ENCODE data around the gene C2CD5.

C2CD5 gene

DNA sequence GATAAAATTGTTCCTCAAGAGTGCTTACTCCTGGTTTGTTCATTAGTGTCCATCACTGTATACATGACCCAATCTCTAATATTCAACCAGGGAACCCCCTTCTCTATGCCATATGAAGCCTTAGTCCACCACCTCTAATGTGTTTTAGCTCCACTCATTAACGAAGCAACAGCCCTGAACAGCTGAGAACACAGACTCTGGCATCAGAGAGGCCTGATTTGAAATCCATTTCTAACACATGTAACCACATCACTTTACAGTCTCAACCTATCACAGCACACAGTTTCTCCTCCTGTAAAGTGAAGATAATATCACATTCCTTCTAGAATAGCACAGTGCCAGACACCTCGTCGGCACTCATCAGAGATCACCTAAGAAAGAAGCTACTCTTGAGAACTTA is 64.3 kb downstream of the C2CD5 start:
- TF ChIP-seq, protein P1, sequence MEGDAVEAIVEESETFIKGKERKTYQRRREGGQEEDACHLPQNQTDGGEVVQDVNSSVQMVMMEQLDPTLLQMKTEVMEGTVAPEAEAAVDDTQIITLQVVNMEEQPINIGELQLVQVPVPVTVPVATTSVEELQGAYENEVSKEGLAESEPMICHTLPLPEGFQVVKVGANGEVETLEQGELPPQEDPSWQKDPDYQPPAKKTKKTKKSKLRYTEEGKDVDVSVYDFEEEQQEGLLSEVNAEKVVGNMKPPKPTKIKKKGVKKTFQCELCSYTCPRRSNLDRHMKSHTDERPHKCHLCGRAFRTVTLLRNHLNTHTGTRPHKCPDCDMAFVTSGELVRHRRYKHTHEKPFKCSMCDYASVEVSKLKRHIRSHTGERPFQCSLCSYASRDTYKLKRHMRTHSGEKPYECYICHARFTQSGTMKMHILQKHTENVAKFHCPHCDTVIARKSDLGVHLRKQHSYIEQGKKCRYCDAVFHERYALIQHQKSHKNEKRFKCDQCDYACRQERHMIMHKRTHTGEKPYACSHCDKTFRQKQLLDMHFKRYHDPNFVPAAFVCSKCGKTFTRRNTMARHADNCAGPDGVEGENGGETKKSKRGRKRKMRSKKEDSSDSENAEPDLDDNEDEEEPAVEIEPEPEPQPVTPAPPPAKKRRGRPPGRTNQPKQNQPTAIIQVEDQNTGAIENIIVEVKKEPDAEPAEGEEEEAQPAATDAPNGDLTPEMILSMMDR (IDR thresholded peaks at IDR 0.05; ENCODE audit: borderline replicate concordance, insufficient read depth, low read depth, low read length) = no peak

DNA sequence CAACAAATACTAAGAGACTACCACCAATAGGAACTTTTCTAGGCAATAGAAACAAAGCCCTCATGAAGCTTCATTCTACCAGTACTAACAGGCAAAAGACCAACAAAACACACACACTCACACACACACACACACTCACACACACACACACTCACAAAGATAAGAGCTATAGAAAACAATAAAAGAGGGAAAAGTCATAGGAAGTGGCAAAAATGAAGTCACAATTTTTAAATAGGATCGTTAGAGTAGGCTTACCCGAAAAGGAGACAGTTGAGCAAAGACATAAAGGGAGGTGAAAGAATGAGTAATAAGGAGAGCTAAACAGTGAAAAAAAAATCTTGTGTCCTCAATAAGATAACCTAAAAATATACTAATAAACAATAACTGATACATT is 66.5 kb downstream of the C2CD5 start:
- TF ChIP-seq, protein P1 (IDR thresholded peaks at IDR 0.05; ENCODE audit: borderline replicate concordance, insufficient read depth, low read depth, low read length) = no peak
- no peak overlapping the region for H3K4me3 ChIP-seq (ENCODE audit: low read depth, low read length)

More for the DNA sequence above, 64.3 kb downstream of the C2CD5 start:
- H3K4me3 ChIP-seq (ENCODE audit: low read depth, low read length) = no peak overlapping the region

DNA sequence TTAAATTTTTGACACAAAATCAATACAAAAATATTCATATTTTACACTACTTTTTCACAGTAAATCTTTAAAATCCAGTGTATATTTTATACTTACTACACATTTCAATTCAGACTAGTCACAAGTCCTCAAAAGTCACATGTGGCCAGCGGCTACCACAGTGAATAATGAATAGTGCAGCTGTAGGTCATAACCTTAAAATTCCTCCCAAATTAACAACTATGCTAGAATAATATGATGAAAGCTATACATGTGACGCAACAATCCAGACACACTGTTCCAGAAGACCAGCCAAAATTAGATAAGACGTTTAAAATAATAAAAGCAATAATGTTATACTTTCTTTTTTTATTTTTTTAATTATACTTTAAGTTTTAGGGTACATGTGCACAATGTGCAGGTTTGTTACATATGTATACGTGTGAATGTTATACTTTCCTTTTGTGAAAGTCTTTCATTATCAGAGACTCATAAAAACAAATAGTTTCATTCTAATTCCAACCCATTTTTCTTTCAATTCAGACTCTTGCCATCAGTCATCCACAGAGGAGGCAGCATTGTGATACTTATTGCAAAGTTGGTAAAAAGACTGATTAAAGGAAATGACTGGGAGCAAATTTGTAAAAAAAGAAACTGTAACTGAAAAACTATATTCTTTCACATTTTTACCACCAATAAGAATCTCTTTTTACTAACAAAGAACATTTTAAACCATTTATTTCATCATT is 67.0 kb downstream of the C2CD5 start:
- TF ChIP-seq, protein P1 (IDR thresholded peaks at IDR 0.05; ENCODE audit: borderline replicate concordance, insufficient read depth, low read depth, low read length) = no peak
- no peak overlapping the region for H3K4me3 ChIP-seq (ENCODE audit: low read depth, low read length)

DNA sequence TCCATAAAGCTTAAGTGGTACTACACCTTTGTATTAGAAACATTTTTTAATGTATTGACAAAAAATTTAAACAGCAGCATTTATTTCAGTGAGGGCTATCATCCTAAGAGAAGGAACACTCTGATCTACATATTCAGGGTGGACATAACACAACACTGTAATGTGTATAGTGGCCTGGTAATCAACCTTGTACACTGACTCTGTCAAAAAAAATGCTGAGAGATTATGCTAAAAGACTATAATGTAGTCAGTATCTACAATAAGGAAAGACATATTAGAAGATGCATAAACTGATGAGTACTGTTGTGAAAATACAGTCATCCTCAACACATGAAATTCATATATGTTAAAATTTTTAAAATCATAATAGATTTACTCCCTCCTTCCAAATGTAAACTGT is 68.2 kb downstream of the C2CD5 start:
- TF ChIP-seq, protein P1 (IDR thresholded peaks at IDR 0.05; ENCODE audit: borderline replicate concordance, insufficient read depth, low read depth, low read length) = no peak

DNA sequence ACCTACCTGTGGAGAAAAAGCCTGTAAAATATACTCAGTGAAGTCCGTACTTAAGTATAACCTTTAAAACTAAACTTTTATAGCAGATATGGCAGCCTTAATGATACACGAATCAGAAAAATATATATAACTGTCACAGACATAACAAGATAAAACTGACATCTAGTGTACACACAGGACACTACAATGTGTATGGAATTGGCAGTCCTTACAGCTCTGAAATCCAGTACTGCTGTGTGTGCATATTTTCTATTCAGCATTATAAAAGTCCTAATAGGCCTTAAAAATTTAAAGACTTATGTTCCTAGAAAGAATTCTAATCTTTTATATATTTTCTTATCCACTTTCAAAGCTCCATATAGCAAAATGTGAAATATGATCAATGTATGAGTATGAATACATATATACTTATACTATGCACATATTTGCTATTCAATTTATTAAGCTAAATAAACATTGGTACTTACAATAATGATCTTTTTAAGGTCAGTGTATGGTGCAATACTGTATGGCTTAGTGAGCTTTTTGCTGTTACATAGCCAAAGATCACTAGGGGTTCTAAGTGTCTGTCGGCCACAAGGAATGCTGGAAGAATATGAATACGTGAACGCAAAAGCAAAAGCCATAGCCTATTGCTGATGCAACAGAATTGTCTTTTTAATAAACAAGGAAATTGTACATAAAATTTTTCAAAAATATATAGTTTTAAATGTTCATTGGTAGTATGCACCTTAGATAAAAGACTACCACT is 69.2 kb downstream of the C2CD5 start:
- TF ChIP-seq, protein P1 (IDR thresholded peaks at IDR 0.05; ENCODE audit: borderline replicate concordance, insufficient read depth, low read depth, low read length) = no peak
- H3K4me3 ChIP-seq (ENCODE audit: low read depth, low read length) = no peak overlapping the region

More for the DNA sequence above, 68.2 kb downstream of the C2CD5 start:
- no peak overlapping the region for H3K4me3 ChIP-seq (ENCODE audit: low read depth, low read length)

DNA sequence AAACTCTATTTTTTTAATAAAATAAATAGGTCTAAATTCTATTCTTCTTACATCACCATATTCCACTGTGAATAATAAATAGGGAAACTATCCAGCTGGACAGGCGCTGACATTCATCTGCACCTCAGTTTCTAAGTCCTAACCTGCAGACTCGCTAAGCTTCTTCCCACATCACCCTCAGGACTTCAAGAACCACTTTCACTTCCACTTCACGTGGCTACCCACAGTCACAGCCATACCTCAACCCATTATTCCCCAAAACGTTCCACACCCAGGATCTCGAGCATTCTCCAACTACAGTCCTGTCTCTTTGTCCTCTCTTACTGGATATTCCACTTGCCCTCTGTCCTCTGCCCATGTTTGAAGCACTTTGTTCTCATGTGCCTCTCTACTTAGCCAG is 71.1 kb downstream of the C2CD5 start:
- TF ChIP-seq, protein P1 (IDR thresholded peaks at IDR 0.05; ENCODE audit: borderline replicate concordance, insufficient read depth, low read depth, low read length) = no peak
- no peak overlapping the region for H3K4me3 ChIP-seq (ENCODE audit: low read depth, low read length)

DNA sequence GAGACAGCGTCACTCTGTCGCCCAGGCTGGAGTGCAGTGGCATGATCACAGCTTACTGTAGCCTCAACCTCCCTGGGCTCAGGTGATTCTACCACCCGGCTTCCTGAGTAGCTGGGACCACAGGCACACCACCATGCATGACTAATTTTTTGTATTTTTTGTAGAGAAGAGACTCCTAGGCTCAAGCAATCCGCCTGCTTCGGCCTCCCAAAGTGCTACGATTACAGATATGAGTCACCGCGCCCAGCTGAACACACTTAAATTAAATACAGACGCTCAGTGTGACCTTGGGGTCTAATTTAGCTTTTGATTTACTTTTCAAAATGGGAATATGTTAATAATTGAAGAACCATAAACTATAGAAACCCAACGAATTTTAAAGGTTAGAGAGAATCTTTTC is 77.2 kb downstream of the C2CD5 start:
- H3K4me3 ChIP-seq (ENCODE audit: low read depth, low read length) = no peak overlapping the region
- TF ChIP-seq, protein P1 (IDR thresholded peaks at IDR 0.05; ENCODE audit: borderline replicate concordance, insufficient read depth, low read depth, low read length) = no peak

Measured in GM12875 (cell line).